8988T (cell line): Measurements from ENCODE around the gene ZNF536.
"Not testable (repeated sequence)": the region's sequence is repeated elsewhere in the genome, so short reads cannot be mapped to it uniquely, and the experiment has no call there.

ENCODE experiments used
- DNase-seq: peaks from one replicate; pipeline ENCODE4 v3.0.0; 2011

Gene ZNF536

DNA sequence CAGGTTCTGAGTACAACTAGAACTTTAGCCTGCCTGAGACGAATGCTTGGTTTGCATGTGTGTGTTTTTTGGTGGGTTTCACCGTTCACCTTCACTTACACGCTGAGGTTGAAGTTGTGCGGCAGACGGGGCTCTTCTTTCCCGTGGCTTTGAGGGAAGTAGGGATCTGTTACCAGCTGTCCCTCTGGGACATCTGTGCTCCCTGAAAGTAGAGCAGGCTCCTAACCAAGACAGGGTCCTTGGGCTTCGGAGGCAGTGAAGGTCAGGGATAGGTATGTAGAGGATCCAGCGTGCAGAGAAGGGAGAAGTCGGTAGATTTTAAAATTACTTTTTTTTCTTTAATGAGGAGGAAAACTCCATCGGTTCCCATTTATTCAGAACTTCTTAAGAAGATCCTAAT is 48.7 kb downstream of the ZNF536 start:
- no peak for DNase-seq

DNA sequence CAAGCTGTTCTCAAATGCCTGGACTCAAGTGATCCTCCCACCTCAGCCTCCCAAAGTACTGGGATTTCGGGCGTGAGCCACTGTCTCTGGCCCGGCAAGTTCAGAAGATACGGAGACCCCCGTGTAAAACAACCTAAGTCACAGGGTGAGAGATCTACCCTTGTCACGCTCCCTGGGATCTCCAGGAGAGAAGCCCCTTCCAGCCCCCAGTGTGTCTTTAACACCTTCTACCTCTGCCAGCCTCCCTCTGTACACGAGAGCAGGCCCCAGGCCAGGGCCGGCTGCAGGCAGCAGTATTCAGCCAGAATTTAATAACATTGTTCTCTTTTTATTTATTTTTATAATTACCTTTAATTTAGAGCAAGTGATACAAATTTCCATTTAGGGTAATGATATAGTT is 49.4 kb downstream of the ZNF536 start:
- no peak for DNase-seq

DNA sequence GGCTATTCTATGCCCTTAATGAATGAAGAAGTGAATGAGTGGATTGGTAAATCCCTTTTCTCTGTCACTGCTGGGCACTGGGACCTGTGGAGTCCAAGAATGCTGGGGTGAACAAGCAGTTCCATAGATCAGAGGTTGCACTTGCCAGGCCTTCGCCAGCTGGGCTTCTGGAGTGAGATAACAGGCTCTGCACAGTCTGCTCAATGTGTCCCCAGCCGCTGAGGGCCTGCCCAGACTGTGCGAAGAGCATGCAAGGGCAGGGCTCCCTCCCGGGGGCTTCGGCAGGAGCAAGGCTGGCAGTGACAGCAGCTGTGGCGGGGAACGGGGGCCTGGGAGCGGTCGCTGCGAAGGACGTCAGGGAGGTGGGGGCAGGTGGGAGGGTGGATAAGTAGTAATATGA is 51.3 kb downstream of the ZNF536 start:
- DNase-seq: no peak

DNA sequence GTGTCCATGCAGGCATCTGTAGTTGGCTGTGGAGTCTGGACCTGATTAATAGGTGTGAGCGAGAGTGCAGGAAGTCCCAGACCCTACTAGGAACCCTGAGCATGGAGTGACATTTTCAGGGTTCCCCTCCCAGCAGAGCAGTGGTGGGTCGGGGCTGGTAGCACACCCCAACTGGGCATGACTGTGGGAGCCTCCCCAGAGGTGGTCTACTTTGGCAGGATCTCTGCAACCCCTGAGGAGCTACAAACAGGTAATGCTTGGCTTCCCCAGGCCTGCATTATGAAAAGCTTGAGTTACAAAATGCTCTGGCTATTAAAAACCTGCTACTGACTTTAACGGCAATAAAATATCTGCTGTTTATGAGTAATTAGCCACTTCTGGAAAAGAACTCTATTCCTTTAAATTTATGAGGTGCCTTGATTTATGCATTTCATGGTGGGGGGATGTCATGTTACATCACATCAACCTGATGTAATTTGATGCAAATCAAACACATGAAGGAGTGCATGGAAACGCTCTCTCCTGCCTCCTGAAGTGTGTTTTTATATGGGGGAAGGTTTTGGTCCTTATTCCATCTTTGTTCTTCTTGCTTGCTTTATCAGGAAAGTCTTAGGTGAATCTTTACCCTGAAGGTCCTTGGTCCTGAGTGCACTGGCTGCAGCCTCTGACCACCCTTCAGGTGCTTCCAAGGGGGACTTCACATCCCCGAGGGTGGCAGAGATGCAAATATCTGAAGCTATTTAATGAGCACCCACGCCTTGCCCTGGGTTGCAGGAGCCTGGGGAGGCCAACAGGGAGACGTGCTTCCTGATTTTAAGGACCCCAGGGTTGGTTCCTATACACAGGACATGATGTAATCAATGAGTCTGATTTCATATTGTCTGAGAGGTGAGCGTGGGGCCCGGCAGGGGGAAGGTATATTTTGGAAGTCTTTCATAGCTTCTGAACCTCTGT is 54.0 kb downstream of the ZNF536 start:
- DNase-seq: no peak

DNA sequence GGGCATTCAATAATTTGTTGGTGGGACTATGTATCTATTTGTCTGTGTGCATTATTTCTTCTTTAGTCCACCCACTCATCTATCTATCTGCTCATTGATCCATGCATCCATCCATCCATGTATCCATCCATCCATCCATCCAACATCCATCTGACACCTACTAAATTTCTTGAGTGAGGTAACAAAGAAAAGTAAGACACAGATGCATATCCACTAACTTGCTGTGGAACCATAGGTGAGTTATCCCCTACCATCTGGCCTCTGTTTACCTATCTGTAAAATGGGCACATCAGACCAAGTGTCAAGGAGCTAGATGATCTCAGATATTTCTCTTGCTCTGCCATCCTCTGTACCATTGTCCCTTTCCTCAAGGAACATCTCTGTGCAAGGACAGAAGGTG is 54.7 kb downstream of the ZNF536 start:
- DNase-seq: no peak

- DNase-seq: no peak
Observed at GRCh38 chr19:30428092-30428680, 56.0 kb downstream of the ZNF536 start.

DNA sequence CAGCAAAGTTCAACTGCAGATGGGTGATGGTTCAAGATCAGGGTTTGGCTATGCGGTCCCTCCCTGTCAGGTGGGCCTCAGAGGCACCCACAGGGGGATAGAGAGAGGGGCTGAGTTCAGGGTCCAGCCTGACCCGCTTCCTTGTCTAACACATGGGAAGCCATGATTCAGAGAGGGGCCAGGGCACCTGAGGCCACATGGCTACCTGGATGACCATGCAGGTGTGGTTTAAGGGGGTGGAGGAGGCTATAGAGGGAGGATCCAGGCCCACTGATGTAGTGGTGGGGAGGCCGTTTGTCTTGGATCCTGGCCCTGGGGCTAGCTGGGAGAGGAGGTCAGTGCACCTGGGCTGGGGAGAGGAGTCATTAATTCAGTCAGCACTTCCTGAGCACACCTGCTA is 56.7 kb downstream of the ZNF536 start:
- DNase-seq: no peak

DNA sequence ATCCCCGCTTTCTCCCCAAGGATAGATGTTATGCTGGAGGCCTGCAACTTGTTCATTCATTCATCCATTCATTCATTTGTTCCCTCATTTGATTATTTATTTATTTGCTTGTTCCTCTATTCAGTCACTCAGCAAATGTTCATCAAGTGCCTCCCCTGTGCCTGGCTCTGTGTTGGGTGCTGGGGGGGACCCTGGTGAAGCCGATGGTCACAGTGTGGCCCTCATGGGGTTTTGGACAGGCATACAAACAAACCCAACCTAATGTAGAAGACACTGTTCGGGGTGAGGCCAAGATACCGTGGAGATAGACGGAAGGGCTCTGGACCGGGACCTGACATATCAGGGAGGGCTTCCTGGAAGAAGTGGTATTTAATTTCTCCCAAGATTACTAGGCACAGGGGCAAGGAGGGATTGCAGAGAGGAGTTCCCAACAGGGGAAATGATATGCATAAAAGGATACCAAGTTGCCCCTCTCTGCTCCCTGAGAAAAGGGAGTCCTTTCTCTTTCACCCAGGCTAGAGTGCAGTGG is 58.1 kb downstream of the ZNF536 start:
- DNase-seq: no peak

DNA sequence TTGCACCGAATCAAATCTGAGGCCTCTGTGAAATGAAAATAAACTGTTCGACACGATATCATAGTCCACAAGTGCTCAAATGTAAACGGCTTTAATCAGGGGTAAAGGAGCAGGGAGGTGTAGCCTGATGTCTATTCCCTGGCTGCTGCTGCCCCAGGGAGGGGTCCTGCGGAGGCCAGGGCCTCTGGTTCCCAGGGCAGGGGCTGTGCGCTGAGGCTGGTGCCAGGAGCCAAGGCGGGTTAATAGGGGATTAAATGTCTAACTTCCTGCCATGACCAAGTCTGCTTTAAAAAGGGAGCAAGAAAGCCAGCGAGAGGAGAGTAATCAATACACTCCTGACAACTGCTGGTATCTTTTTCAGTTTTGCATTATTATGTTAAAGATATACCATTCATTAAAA is 59.4 kb downstream of the ZNF536 start:
- no peak for DNase-seq

GRCh38 chr19:30434797-30435594 is 62.8 kb downstream of the ZNF536 start:
- DNase-seq: no peak

GRCh38 chr19:30437869-30438268 is 65.7 kb downstream of the ZNF536 start:
- DNase-seq: no peak

DNA sequence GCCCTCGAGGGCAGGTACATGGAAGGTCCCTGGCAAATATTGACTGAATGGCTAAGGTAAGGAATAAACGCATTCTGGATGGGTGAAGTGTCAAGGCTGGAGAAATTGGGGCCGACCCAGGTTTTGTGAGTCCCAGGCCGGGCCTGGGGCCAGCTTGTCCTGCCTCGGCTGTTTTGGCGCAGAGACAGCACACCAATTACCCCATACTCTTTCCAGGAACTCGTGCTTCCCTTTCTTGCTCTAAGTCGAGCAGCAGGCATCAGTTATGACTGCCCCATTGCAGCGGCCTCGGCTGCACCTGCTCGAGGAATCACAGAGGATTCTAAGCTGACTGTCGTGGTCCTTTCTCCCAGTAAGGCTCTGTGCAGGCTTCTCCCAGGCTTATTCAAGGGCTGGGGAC is 67.1 kb downstream of the ZNF536 start:
- no peak for DNase-seq

DNA sequence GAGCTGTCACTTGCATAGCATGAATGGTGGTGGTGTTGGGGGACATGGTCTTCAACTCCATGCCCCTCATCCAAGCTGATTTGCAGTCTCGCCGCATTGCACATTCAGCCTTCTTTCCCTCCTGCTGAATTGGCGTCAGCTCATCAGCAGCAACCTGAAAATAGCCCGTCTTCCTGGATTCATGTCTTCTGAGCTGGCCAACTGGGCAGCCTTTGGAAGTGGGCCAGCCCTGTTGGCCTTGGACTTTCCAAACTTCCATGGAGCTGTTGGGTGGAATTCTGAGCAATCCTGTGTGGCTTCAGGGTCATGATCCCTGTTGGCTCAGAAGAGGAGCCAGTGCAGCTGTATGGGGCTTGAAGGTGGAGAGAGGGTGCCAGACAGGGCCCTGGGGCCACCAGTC is 68.8 kb downstream of the ZNF536 start:
- no peak for DNase-seq

DNA sequence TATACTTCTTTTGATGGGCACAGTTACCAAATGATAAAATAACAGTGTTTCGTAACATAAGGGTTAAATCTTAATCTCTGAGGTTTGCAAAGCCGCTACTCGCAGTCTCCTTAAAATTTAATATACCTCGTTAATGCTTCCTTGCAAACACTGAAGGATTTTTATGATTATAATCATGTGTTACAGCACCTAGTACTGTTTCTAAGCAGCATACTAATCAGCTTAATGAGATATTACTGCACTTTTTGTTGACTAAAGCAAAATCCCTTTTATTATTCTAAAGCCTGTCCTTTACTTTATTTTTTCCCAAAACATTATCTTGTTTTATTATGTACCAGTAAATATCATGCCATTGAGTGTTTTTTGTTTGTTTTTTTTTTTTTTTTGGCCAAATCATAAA is 70.5 kb downstream of the ZNF536 start:
- DNase-seq: no peak

DNA sequence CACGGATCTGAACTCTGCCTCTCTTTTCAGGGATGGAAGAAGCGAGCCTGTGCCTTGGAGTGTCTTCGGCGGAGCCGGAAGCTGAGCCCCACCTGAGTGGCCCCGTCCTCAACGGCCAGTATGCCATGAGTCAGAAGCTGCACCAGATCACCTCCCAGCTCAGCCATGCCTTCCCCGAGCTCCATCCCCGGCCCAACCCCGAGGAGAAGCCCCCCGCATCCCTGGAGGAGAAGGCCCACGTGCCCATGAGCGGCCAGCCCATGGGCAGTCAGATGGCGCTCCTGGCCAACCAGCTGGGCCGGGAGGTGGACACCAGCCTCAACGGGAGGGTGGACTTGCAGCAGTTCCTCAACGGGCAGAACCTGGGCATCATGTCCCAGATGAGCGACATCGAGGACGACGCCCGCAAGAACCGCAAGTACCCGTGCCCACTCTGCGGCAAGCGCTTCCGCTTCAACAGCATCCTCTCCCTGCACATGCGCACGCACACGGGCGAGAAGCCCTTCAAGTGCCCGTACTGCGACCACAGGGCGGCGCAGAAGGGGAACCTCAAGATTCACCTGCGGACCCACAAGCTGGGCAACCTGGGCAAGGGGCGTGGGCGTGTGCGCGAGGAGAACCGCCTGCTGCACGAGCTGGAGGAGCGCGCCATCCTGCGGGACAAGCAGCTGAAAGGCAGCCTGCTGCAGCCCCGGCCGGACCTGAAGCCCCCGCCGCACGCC is 71.5 kb downstream of the ZNF536 start:
- DNase-seq: no peak

GRCh38 chr19:30444253-30444671 is 72.1 kb downstream of the ZNF536 start:
- DNase-seq: no peak

GRCh38 chr19:30444686-30445232 is 72.6 kb downstream of the ZNF536 start:
- no peak for DNase-seq

DNA sequence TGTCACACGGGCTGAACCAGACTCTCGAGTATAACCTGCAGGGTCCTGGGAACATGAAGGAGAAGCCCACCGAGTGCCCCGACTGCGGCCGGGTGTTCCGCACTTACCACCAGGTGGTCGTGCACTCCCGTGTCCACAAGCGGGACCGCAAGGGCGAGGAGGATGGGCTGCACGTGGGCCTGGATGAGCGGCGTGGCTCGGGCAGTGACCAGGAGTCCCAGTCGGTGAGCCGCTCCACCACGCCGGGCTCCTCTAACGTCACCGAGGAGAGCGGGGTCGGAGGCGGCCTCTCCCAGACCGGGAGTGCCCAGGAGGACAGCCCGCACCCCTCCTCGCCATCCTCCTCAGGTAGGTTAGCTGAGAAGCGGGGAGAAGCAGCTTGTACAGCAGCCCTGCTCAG is 73.2 kb downstream of the ZNF536 start:
- DNase-seq: no peak

DNA sequence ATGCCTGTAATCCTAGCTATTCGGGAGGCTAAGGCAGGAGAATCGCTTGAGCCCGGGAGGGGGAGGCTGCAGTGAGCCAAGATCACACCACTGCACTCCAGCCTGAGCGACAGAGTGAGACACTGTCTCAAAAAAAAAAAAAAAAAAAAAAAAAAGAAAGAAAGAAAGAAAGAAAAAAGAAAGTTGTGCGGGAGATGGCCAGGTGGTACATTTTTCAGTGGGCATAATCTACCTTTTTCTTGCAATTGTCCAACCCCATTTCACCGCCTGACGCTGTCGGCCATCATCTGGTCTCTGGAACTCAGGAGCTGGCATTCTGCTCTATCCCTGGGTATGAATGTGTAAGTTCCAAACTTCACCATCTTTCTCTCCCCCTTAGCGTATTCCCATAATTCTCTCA is 73.9 kb downstream of the ZNF536 start:
- not testable (repeated sequence) for DNase-seq

GRCh38 chr19:30446850-30447552 is 74.8 kb downstream of the ZNF536 start:
- no peak for DNase-seq

GRCh38 chr19:30447553-30447870 is 75.3 kb downstream of the ZNF536 start:
- no peak for DNase-seq
